Measurements from ENCODE around the gene KCNQ1.

Gene KCNQ1

GRCh38 chr11:2708757-2709281, 264.0 kb downstream of the KCNQ1 start:
- DNase-seq: no peak

- no peak for DNase-seq
Observed at GRCh38 chr11:2709429-2709828, 264.6 kb downstream of the KCNQ1 start.

DNA sequence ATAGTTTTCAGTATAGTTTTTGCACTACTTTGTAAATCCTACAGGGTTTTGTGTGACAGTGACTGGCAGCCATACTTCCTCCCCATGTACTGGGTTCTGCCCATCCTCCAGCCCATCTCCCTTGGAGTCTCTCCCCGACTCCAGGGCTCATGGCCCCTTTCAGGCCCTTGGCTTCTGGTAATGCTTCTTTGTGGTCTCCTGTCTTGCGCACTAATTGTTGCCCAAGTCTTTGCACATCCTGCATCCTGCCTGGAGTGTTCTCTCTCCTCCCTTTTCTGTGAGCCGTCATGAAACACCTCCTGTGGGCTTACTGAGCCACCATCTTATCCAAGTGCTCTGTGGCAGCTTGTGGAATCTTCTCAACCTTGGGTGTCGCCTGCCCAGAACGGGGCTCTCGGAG, 266.4 kb downstream of the KCNQ1 start:
- DNase-seq: no peak

DNA sequence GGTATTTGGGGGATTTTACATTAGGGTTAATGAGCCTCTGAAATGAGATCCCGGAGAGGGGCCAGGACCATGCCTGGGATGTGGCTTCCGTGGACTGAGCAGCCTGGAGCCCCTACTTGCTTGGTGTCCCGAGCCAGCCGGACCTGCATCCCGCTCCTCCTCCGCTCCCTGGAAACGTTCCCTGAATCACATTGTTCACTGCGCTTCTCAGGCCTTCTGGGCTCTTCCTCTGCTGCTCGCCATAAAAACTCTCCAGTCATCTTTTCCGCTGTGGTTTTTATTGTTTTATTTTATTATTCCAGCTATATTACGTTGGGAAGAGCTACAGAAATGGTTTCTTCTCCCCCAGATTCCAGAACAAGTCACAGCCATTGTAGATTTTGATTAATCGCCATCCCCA, 268.3 kb downstream of the KCNQ1 start:
- DNase-seq: no peak

DNA sequence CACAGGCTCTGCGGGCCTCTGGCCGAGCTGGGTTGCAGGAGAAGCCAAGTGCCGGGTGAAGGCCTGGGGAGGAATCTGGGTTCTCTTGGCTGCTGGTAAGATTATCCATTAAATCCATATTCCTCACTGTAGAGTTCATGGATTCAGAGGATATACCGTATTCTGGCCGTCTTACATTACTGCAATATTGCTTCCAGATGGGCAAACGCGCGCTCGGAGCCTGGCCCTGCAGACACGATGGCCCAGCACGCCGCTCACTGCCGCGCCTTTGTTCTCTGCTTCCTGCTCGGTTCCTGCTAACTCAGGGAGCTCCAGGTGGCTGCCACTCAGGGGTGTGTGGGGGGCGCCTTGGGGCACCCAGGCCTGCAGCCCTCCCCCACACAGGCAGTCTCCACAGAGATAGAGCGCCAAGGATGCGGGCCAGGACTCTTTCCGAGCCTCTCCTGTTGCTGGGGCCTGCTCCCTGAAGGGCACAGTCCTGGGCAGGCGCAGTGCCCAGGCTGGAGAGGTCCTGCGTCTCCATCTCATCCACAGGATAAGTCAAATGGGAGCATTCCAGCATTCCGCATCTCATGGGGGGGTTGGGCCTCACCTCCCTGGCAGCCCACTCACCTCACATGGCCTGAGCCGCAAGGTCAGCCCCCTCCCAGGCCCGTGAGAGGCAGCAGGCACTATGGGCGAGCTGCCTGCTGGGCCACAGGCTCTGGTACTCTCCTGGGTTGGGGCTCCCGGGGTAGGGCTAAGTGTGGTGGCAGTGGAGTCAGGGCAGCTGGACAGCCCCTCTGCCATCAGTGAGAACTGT, 269.1 kb downstream of the KCNQ1 start:
- no peak for DNase-seq

DNA sequence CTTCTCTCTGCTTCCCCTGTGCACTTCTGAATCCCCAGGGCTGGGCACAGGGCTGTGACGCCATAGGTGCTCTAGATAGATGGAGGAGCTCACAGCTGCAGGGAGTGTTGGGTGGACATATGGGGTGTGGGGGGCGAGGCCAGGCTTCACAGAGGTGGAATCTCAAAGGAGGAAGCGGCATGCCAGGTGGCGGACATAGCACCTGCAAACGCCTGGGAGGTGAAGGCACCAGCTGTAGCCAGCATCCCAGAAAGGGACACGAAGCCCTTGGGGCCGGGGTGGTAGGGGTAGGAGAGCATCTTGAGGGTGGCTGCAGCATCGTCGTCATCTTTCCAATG, 269.6 kb downstream of the KCNQ1 start:
- DNase-seq: no peak

GRCh38 chr11:2714871-2715270, 270.1 kb downstream of the KCNQ1 start:
- no peak for DNase-seq

- DNase-seq: no peak
Observed at GRCh38 chr11:2715716-2716350, 271.0 kb downstream of the KCNQ1 start.

GRCh38 chr11:2716376-2717095, 271.7 kb downstream of the KCNQ1 start:
- no peak for DNase-seq

DNA sequence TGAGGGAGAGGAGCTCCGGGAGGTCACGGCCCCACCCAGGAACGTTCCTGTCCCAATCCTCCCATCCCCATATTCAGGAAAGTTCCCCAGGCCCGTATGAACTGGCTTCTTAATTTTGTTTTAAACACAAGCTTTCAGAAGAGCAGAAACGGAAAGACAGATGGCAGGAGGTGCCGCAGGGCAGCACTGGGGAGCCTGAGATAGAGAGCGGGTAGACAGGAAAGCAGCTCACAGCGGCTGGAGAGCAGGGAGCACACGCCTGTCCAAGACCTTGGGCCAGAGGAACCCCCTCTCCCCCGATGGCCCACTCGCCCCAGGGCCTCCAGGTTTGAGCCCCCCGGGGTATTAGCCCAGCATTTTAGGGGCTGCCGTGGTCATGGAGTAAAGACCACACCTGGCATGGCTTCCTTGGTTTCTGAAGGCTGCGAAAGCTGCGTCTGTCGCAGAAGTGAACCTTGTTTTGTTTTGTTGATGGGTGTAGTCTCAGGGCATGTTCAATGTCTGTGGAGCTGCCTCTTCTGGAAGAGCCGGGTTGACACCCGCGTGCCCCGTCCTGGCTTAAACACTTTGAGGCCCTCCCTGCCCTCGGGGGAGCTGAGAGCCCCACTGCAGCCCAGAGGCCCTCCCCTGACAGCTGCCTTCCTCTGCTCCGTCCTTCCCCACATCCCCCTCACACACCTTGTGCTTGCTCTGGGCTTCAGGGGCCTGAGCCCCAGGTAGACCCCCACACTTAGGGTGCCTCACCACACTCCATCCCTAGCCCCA, 272.9 kb downstream of the KCNQ1 start:
- no peak for DNase-seq

GRCh38 chr11:2718817-2719438, 274.1 kb downstream of the KCNQ1 start:
- no peak for DNase-seq

DNA sequence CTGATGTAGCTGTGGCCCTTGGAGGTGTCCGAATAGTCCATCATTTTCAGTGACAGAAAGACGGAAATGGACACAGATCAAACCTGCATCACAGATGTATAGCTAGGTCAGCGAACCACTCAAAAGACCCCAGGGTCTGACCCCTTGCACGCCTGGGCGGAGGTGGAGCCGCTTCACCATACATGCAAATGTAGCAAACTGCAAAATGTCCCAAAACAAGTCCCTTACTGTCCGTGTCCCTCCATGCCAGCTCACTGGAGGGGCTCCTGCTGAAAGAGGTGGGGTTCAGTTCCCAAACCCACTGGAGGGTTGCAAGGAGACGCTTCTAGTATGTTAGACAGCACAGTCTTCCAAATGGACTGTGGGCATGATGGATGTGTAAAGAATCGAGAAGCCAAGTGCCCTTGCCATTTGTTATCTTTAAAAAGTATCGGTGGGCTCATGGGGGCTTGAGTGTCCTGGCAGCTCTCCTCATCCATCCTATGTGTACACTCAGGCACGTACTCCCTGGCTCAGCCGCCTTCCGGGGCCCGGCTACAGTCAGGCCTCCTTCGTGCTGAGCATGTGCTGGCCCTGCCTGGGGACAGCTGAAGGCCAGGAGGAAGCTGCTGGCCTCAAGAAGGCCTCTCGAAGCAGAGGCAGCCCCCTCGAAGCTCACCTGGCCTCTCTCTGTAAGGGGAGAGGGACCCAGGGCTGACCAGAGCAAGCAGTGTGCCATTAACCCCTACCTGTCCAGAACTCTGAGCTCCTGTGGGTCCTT, 275.2 kb downstream of the KCNQ1 start:
- no peak for DNase-seq

- no peak for DNase-seq
Observed at GRCh38 chr11:2721210-2721916, 276.6 kb downstream of the KCNQ1 start.

DNA sequence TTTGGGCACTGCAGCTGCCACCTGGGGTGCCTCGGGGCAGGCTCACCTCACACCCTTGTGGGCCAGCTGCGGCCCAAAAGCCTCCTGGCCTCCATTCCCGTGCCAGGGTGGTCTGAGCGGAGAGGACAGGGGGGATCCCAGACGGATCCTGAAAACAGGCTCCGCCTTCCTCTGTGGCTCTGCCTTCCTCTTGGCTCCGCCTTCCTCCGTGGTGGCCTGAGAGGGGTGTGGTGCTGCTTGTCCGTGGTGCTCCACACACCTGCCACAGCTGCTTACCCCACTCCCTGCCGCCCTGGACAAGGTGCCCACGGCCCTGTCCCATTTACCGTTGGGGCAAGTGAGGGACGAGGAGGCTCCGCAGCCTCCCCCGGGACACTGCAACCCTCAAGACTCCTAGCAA, 278.1 kb downstream of the KCNQ1 start:
- no peak for DNase-seq

DNA sequence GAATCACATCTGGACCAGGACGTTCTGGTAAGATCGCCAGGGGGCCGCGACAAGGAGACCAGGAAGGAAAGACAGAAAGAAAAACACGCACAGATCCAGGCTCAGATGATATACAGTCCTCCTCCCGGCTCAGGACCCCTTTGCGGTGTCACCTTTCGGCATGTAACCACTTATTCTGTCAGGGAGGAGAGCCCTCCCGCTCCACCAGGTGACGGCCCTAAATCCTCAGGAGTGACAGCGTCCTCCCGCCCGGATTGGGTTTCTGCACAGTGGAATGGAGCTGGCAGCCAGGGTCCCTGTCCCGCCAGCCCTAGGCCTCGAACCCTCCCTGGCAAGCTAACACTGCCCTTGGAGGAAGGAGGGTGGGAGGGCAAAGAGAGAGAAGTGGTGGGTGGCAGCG, 279.3 kb downstream of the KCNQ1 start:
- DNase-seq: no peak

DNA sequence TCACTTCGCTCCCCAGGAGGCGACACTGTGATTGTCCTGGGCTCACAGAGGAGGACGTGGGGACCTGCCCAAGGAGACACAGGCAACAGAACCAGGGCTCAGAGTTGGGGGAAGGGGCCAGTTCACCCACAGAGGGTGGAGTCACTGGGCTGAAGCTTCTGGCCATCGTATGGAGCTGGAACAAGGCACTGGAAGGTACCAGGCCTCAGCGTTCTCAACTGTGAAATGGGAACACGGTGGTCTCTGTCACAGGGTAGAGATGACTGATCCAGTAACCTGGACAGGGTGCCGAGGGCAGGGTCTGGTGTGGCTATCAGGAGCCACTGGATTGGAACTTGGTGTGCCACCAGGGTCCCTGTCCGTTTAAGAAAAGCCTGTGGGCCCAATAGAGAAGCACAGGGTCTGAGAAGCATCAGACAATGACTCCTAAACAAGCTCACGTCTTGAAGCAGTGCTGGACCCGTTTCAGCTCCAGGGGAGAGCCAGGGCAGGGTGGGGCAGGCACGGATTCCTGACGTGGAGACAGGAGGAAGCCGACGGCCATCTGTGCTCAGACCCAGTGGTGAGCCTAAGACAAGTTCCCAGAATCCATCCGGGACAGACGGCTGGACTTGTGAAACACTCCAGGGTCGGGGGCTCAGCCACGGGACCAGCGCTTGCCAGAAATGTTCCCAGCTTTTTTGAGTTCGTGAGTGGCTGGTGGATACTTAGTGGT, 280.0 kb downstream of the KCNQ1 start:
- no peak for DNase-seq

GRCh38 chr11:2725368-2726300, 280.8 kb downstream of the KCNQ1 start:
- DNase-seq: no peak

DNA sequence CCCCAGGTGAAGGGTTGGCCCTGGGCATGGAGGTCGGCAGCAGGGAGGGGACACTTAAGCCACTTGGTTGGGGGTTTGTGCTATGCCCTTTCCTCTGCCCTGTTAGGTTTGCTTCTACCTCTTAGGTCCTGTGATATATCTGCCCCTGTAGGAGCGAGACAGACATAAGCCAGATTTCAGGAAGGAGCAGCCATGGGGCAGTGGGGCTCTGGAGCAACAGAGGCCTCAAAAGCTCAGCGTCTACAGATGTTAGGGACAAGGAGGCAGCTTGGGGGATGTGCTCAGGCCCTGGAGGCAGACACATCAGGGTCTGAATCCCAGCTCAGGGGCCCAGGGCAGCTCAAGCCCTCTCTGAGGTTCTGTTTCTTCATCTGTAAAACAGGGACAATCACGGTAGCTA, 282.2 kb downstream of the KCNQ1 start:
- no peak for DNase-seq

DNA sequence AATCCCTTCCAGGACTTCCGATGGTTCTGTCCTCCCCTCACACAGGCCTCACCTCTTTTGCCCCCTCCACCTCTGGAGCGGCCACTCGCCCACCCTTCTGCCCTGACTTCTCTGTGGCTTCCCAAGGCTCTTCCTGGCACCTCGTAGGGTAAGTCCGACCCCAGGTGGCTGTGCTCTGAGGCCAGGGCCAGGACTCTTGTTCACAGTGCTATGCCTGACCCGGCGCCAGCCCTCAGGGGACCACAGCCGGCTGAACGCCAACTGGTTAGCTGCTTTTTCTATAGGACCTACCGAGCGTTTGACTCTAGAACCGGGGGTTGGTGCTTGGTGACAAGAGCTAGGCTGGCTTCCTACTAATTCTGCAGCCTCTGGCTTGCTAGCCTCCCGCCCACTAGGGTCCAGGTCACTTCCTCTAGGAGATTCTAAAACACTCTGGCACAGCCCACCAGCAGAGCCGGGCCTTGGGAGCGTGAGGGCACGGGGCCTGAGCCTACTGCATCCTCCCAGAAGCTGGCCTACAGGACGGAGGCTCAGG, 283.4 kb downstream of the KCNQ1 start:
- DNase-seq: no peak

Data from effector CD8-positive, alpha-beta T cell (primary cell).